NCI-H1417 treated with DMSO at 0.1 percent for 48 hours (cell line): Measurements from ENCODE around the gene C16orf96.

Source experiments
- DNase-seq: peaks from one replicate; lab custom pipeline; 2025; lab: John Stamatoyannopoulos, UW

C16orf96 gene

GRCh38 chr16:4601864-4602186 lies 45.7 kb downstream of the C16orf96 start:
- no peak for DNase-seq

GRCh38 chr16:4602331-4602730 lies 46.2 kb downstream of the C16orf96 start:
- DNase-seq, result no peak

GRCh38 chr16:4603624-4604170 lies 47.6 kb downstream of the C16orf96 start:
- DNase-seq, result no peak

GRCh38 chr16:4604401-4604800 lies 48.3 kb downstream of the C16orf96 start:
- DNase-seq, result no peak

GRCh38 chr16:4606354-4606753 lies 50.2 kb downstream of the C16orf96 start:
- DNase-seq, result no peak

GRCh38 chr16:4607841-4608703 lies 51.9 kb downstream of the C16orf96 start:
- DNase-seq, result no peak

GRCh38 chr16:4608704-4608980 lies 52.5 kb downstream of the C16orf96 start:
- DNase-seq, result no peak

GRCh38 chr16:4609200-4610010 lies 53.3 kb downstream of the C16orf96 start:
- DNase-seq, result no peak

GRCh38 chr16:4610011-4611005 lies 54.2 kb downstream of the C16orf96 start:
- DNase-seq, result no peak

- no peak for DNase-seq
Measured at GRCh38 chr16:4611337-4612021, 55.3 kb downstream of the C16orf96 start.

GRCh38 chr16:4612474-4612931 lies 56.4 kb downstream of the C16orf96 start:
- no peak for DNase-seq

GRCh38 chr16:4612977-4613635 lies 57.0 kb downstream of the C16orf96 start:
- DNase-seq, result no peak

GRCh38 chr16:4613636-4614570 lies 57.8 kb downstream of the C16orf96 start:
- no peak for DNase-seq

GRCh38 chr16:4614571-4615383 lies 58.6 kb downstream of the C16orf96 start, which contains the start of gene UBALD1:
UBALD1 (minus strand) TSS chr16:4614888; CDS start chr16:4614797, 91 bp downstream.
- peak; percentile 61 for DNase-seq

GRCh38 chr16:4615384-4616046 lies 59.4 kb downstream of the C16orf96 start:
- DNase-seq, result no peak

GRCh38 chr16:4616047-4616811 lies 60.1 kb downstream of the C16orf96 start:
- DNase-seq, result peak; percentile 92

GRCh38 chr16:4617880-4618279 lies 61.7 kb downstream of the C16orf96 start:
- no peak for DNase-seq
